Right renal pelvis (tissue), 4 donors: Measurements from ENCODE around the gene ADARB2. TPM values are rescaled to one million over a fixed set of nuclear protein-coding genes. Genes with fewer than 3 reads are reported as not detected.

Source experiments
- DNase-seq, 4 donors: peaks; one replicate each; pipeline ENCODE4 v3.0.0-alpha.2; 2013; ENCODE audit warnings: low read depth in 4 of 4, low spot score in 3 of 4, missing footprints in 1 of 4
- polyA plus RNA-seq, 4 donors: library from polyadenylated mRNA; unstranded; fragments of 120-200 nt; gene quantifications; one replicate each; pipeline ENCODE4 v1.2.1, GENCODE V29; 2013; ENCODE audit not compliant: insufficient read length in 4 of 4

ADARB2 gene
- polyA plus RNA-seq, 4 donors = 0.90 to 1.8 (median 1.4) TPM

GRCh38 chr10:1574719-1575118 is 162.6 kb downstream of the ADARB2 start:
- no peak for DNase-seq

GRCh38 chr10:1573981-1574380 is 163.3 kb downstream of the ADARB2 start:
- no peak for DNase-seq

GRCh38 chr10:1573334-1573969 is 163.9 kb downstream of the ADARB2 start:
- DNase-seq = no peak

GRCh38 chr10:1572519-1573333 is 164.6 kb downstream of the ADARB2 start:
- no peak for DNase-seq

- DNase-seq = no peak
Measured at GRCh38 chr10:1571587-1572237, 165.6 kb downstream of the ADARB2 start.

- no peak for DNase-seq
Measured at GRCh38 chr10:1570416-1571051, 166.8 kb downstream of the ADARB2 start.

- DNase-seq = no peak
Measured at GRCh38 chr10:1569208-1569607, 168.1 kb downstream of the ADARB2 start.

- no peak for DNase-seq
Measured at GRCh38 chr10:1567742-1568495, 169.4 kb downstream of the ADARB2 start.

GRCh38 chr10:1567152-1567551 is 170.2 kb downstream of the ADARB2 start:
- DNase-seq = no peak

GRCh38 chr10:1564791-1565190 is 172.5 kb downstream of the ADARB2 start:
- DNase-seq = no peak

- no peak for DNase-seq
Measured at GRCh38 chr10:1563028-1563427, 174.3 kb downstream of the ADARB2 start.

- DNase-seq = no peak
Measured at GRCh38 chr10:1561731-1562337, 175.5 kb downstream of the ADARB2 start.

GRCh38 chr10:1560535-1561192 is 176.7 kb downstream of the ADARB2 start:
- no peak for DNase-seq

- DNase-seq = no peak
Measured at GRCh38 chr10:1559761-1560160, 177.6 kb downstream of the ADARB2 start.

GRCh38 chr10:1559311-1559710 is 178.0 kb downstream of the ADARB2 start:
- no peak for DNase-seq

GRCh38 chr10:1558906-1559305 is 178.4 kb downstream of the ADARB2 start:
- DNase-seq = no peak

GRCh38 chr10:1557081-1557480 is 180.2 kb downstream of the ADARB2 start:
- DNase-seq = no peak

- DNase-seq = no peak
Measured at GRCh38 chr10:1556496-1556895, 180.8 kb downstream of the ADARB2 start.

GRCh38 chr10:1553951-1554350 is 183.4 kb downstream of the ADARB2 start:
- no peak for DNase-seq
